Vagina (tissue), 2 donors: Measurements from ENCODE around the gene CYP4F3.

Experiments used
- POLR2A ChIP-seq, 2 donors: fragments of 450-650 bp; IDR thresholded peaks; one replicate each; pipeline ENCODE4 v1.6.1; 2017; ENCODE audit warnings: antibody characterized with exemption in 2 of 2, mild to moderate bottlenecking in 2 of 2, moderate library complexity in 2 of 2
- TF ChIP-seq, protein P1 (sequence below), 3 experiments: fragments of 450-650 bp in 2 of 3; fragments of 200-600 bp in 1 of 3; sonication (generic) in 1 of 3; IDR thresholded peaks; one replicate each; pipeline ENCODE4 v1.5.1; 2017 to 2019; ENCODE audit warnings: antibody characterized with exemption in 3 of 3, mild to moderate bottlenecking in 2 of 3, moderate library complexity in 2 of 3

- TF ChIP-seq POLR2A (IDR thresholded peaks at IDR 0.05): no peak
- TF ChIP-seq, protein P1, sequence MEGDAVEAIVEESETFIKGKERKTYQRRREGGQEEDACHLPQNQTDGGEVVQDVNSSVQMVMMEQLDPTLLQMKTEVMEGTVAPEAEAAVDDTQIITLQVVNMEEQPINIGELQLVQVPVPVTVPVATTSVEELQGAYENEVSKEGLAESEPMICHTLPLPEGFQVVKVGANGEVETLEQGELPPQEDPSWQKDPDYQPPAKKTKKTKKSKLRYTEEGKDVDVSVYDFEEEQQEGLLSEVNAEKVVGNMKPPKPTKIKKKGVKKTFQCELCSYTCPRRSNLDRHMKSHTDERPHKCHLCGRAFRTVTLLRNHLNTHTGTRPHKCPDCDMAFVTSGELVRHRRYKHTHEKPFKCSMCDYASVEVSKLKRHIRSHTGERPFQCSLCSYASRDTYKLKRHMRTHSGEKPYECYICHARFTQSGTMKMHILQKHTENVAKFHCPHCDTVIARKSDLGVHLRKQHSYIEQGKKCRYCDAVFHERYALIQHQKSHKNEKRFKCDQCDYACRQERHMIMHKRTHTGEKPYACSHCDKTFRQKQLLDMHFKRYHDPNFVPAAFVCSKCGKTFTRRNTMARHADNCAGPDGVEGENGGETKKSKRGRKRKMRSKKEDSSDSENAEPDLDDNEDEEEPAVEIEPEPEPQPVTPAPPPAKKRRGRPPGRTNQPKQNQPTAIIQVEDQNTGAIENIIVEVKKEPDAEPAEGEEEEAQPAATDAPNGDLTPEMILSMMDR (IDR thresholded peaks at IDR 0.05): no peak
Observed at GRCh38 chr19:15640904-15641597, 354 bp downstream of the CYP4F3 start.
